ENCODE results near the gene HNRNPU.

DNA sequence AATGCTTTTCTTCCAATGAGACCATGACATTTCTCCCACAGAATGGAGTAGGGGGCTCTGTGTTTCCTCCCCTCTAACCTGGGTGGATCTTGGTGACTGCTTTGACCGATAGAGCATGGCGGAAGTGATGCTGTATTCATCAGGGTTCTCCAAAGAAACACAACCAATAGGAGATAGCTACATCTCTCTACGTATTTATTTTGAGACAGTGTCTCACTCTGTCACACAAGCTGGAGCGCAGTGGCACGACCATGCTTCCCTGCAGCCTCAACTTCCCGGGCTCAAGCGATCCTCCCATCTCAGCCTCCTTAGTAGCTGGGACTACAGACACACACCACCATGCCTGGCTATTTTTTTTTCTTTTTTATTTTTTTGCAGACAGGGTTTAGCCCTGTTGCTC lies 29.5 kb upstream of the HNRNPU start:
- TF ChIP-seq, protein P1, sequence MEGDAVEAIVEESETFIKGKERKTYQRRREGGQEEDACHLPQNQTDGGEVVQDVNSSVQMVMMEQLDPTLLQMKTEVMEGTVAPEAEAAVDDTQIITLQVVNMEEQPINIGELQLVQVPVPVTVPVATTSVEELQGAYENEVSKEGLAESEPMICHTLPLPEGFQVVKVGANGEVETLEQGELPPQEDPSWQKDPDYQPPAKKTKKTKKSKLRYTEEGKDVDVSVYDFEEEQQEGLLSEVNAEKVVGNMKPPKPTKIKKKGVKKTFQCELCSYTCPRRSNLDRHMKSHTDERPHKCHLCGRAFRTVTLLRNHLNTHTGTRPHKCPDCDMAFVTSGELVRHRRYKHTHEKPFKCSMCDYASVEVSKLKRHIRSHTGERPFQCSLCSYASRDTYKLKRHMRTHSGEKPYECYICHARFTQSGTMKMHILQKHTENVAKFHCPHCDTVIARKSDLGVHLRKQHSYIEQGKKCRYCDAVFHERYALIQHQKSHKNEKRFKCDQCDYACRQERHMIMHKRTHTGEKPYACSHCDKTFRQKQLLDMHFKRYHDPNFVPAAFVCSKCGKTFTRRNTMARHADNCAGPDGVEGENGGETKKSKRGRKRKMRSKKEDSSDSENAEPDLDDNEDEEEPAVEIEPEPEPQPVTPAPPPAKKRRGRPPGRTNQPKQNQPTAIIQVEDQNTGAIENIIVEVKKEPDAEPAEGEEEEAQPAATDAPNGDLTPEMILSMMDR (IDR thresholded peaks at IDR 0.05), result no peak
- TF ChIP-seq POLR2AphosphoS5 (IDR thresholded peaks at IDR 0.05), result no peak

Measured in breast epithelium (tissue), 3 donors.